Stimulated activated naive B cell treated with anti-CD40 and anti-IgM and Interleukin-4, amounts not matched to agents 10 μg/mL and 1 μg/mL and 100 μg/mL, for 72 hours (primary cell): ENCODE results near the gene B3GALT4.
A peak's percentile ranks its signal among the peaks of the same experiment; 100 is the strongest.

Source experiments
- ATAC-seq, 2 donors: fragments of 150-1000 bp; cut with Tn5 transposase; replicated peaks; 2 replicates each; pipeline ENCODE4 v1.10.0; 2021; ENCODE audit warnings: moderate library complexity in 1 of 2
- DNase-seq: peaks from one replicate; pipeline ENCODE4 v3.0.0; 2021
- H3K27ac Mint-ChIP-seq: one replicate; pipeline ENCODE4 v1.8.0; 2022; ENCODE audit warnings: mild to moderate bottlenecking, mixed read lengths
- H3K27me3 Mint-ChIP-seq, 2 donors: one replicate each; pipeline ENCODE4 v1.8.0; 2022; ENCODE audit warnings: mixed read lengths in 2 of 2
- H3K36me3 Mint-ChIP-seq, 2 donors: one replicate each; pipeline ENCODE4 v1.8.0; 2022; ENCODE audit warnings: mixed read lengths in 2 of 2, mild to moderate bottlenecking in 1 of 2
- H3K4me1 Mint-ChIP-seq, 2 donors: one replicate each; pipeline ENCODE4 v1.8.0; 2022; ENCODE audit warnings: mixed read lengths in 2 of 2, mild to moderate bottlenecking in 1 of 2
- H3K4me3 Mint-ChIP-seq, 2 donors: one replicate each; pipeline ENCODE4 v1.8.0; 2022; ENCODE audit warnings: mild to moderate bottlenecking in 2 of 2, mixed read lengths in 2 of 2, moderate library complexity in 1 of 2
- H3K9me3 Mint-ChIP-seq, 2 donors: one replicate each; pipeline ENCODE4 v1.8.0; 2022; ENCODE audit warnings: mixed read lengths in 2 of 2, mild to moderate bottlenecking in 1 of 2

The B3GALT4 gene

GRCh38 chr6:33312361-33313104 is 35.6 kb downstream of the B3GALT4 start:
- Mint-ChIP-seq H3K27ac (peak overlapping the region; percentile 100), H3K36me3 (peaks cover 40 to 61% of the 10 kb centered on the region in 2 donors), H3K9me3 (no peaks in the 10 kb centered on the region), H3K4me1 (peaks cover 35 to 66% of the 10 kb centered on the region in 2 donors), H3K4me3 (peak overlapping the region; percentile 97), H3K27me3 (no peaks in the 10 kb centered on the region)
- DNase-seq (peak; percentile 71), ATAC-seq (peak; percentile 41 to 52)

- H3K4me1 Mint-ChIP-seq, result peaks cover 38 to 68% of the 10 kb centered on the region in 2 donors
- no peaks in the 10 kb centered on the region for H3K9me3 Mint-ChIP-seq
- H3K4me3 Mint-ChIP-seq, result peak overlapping the region; percentile 97
- peaks cover 42 to 66% of the 10 kb centered on the region in 2 donors for H3K36me3 Mint-ChIP-seq
- peak; percentile 28 to 30 for ATAC-seq
- no peaks in the 10 kb centered on the region for H3K27me3 Mint-ChIP-seq
- DNase-seq, result peak; percentile 56
- H3K27ac Mint-ChIP-seq, result peak overlapping the region; percentile 100
Measured at GRCh38 chr6:33313105-33313708, 36.3 kb downstream of the B3GALT4 start.

- Mint-ChIP-seq H3K27ac (peak within 1 kb of the TSS; percentile 100), H3K4me3 (peak within 1 kb of the TSS; percentile 97), H3K36me3 (peaks cover 44 to 68% of the 10 kb centered on the region in 2 donors), H3K27me3 (no peaks in the 10 kb centered on the region), H3K4me1 (peaks cover 40 to 68% of the 10 kb centered on the region in 2 donors), H3K9me3 (no peaks in the 10 kb centered on the region)
- ATAC-seq (peak; percentile 67 to 70), DNase-seq (peak; percentile 92)
Measured at GRCh38 chr6:33313709-33314514, 37.0 kb downstream of the B3GALT4 start, which contains the start of gene TAPBP. TAPBP (minus strand) TSS chr6:33314078; CDS start chr6:33314041, 37 bp downstream.

- peaks cover 45 to 72% of the 10 kb centered on the region in 2 donors for H3K4me1 Mint-ChIP-seq
Measured at GRCh38 chr6:33314515-33314942, 37.6 kb downstream of the B3GALT4 start.

GRCh38 chr6:33314943-33315792 is 38.2 kb downstream of the B3GALT4 start:
- H3K36me3 Mint-ChIP-seq, result peaks cover 55 to 81% of the 10 kb centered on the region in 2 donors
- DNase-seq (peak; percentile 32), ATAC-seq (no peak)
- no peaks in the 10 kb centered on the region for H3K9me3 Mint-ChIP-seq
- no peaks in the 10 kb centered on the region for H3K27me3 Mint-ChIP-seq
- H3K4me3 Mint-ChIP-seq, result peak overlapping the region; percentile 97
- H3K4me1 Mint-ChIP-seq, result peaks cover 52 to 78% of the 10 kb centered on the region in 2 donors
- H3K27ac Mint-ChIP-seq, result peak overlapping the region; percentile 100

More at GRCh38 chr6:33314515-33314942, 37.6 kb downstream of the B3GALT4 start:
- no peaks in the 10 kb centered on the region for H3K9me3 Mint-ChIP-seq
- H3K36me3 Mint-ChIP-seq, result peaks cover 49 to 74% of the 10 kb centered on the region in 2 donors
- DNase-seq (peak; percentile 74), ATAC-seq (peak; percentile 54 to 60)
- no peaks in the 10 kb centered on the region for H3K27me3 Mint-ChIP-seq
- peak overlapping the region; percentile 97 for H3K4me3 Mint-ChIP-seq
- peak overlapping the region; percentile 100 for H3K27ac Mint-ChIP-seq

- Mint-ChIP-seq H3K27ac (peak overlapping the region; percentile 82), H3K27me3 (no peaks in the 10 kb centered on the region), H3K4me1 (peaks cover 56 to 82% of the 10 kb centered on the region in 2 donors), H3K36me3 (peaks cover 60 to 85% of the 10 kb centered on the region in 2 donors), H3K9me3 (no peaks in the 10 kb centered on the region), H3K4me3 (peak overlapping the region; percentile 97)
- ATAC-seq (no peak), DNase-seq (no peak)
Measured at GRCh38 chr6:33315793-33316602, 39.1 kb downstream of the B3GALT4 start.

- no peaks in the 10 kb centered on the region for H3K27me3 Mint-ChIP-seq
- peak overlapping the region; percentile 83 for H3K27ac Mint-ChIP-seq
- H3K9me3 Mint-ChIP-seq, result no peaks in the 10 kb centered on the region
- DNase-seq (no peak), ATAC-seq (no peak)
- peaks cover 57 to 85% of the 10 kb centered on the region in 2 donors for H3K4me1 Mint-ChIP-seq
- peak overlapping the region; percentile 97 to 98 for H3K4me3 Mint-ChIP-seq
- peaks cover 62 to 87% of the 10 kb centered on the region in 2 donors for H3K36me3 Mint-ChIP-seq
Measured at GRCh38 chr6:33316603-33317418, 39.9 kb downstream of the B3GALT4 start.

GRCh38 chr6:33317419-33317668 is 40.4 kb downstream of the B3GALT4 start:
- Mint-ChIP-seq H3K27me3 (no peaks in the 10 kb centered on the region), H3K4me1 (peaks cover 61 to 86% of the 10 kb centered on the region in 2 donors), H3K27ac (peak overlapping the region; percentile 83), H3K9me3 (no peaks in the 10 kb centered on the region), H3K4me3 (peak overlapping the region; percentile 97 to 98), H3K36me3 (peaks cover 63 to 87% of the 10 kb centered on the region in 2 donors)
- DNase-seq, result no peak
- no peak for ATAC-seq

- H3K36me3 Mint-ChIP-seq, result peaks cover 62 to 87% of the 10 kb centered on the region in 2 donors
- peak within 1 kb of the TSS; percentile 99 for H3K27ac Mint-ChIP-seq
- H3K9me3 Mint-ChIP-seq, result no peaks in the 10 kb centered on the region
Measured at GRCh38 chr6:33317669-33318425, 40.9 kb downstream of the B3GALT4 start, which contains the start of gene ZBTB22. ZBTB22 (minus strand) TSS chr6:33317744; CDS start chr6:33316916, 828 bp downstream.

GRCh38 chr6:33318426-33319073 is 41.6 kb downstream of the B3GALT4 start:
- Mint-ChIP-seq H3K4me1 (peaks cover 64 to 83% of the 10 kb centered on the region in 2 donors), H3K9me3 (no peaks in the 10 kb centered on the region), H3K36me3 (peaks cover 56 to 82% of the 10 kb centered on the region in 2 donors), H3K27me3 (no peaks in the 10 kb centered on the region), H3K4me3 (peak overlapping the region; percentile 97 to 98), H3K27ac (peak overlapping the region; percentile 99)
- ATAC-seq, result no peak
- DNase-seq, result no peak

More at GRCh38 chr6:33317669-33318425, 40.9 kb downstream of the B3GALT4 start, which contains the start of gene ZBTB22:
- Mint-ChIP-seq H3K4me1 (peaks cover 63 to 81% of the 10 kb centered on the region in 2 donors), H3K4me3 (peak within 1 kb of the TSS; percentile 97 to 98), H3K27me3 (no peaks in the 10 kb centered on the region)
- DNase-seq, result peak; percentile 92
- ATAC-seq, result peak; percentile 58 to 64

GRCh38 chr6:33319939-33320314 is 43.0 kb downstream of the B3GALT4 start:
- DNase-seq, result no peak
- Mint-ChIP-seq H3K27ac (peak overlapping the region; percentile 82), H3K27me3 (no peaks in the 10 kb centered on the region), H3K9me3 (no peaks in the 10 kb centered on the region), H3K4me1 (peaks cover 61 to 83% of the 10 kb centered on the region in 2 donors), H3K4me3 (peak overlapping the region; percentile 4 to 97), H3K36me3 (peaks cover 52 to 73% of the 10 kb centered on the region in 2 donors)
- no peak for ATAC-seq
